Measurements from ENCODE around the gene STPG3. TPM values are rescaled to one million over a fixed set of nuclear protein-coding genes. Genes with fewer than 3 reads are reported as not detected.
A peak's percentile ranks its signal among the peaks of the same experiment; 100 is the strongest.

STPG3 gene
- total and polyA plus RNA-seq, 2 of the 8 experiments (the other 6 are each of a cell fraction or from before 2014, with no cell fraction given) = not detected

DNA sequence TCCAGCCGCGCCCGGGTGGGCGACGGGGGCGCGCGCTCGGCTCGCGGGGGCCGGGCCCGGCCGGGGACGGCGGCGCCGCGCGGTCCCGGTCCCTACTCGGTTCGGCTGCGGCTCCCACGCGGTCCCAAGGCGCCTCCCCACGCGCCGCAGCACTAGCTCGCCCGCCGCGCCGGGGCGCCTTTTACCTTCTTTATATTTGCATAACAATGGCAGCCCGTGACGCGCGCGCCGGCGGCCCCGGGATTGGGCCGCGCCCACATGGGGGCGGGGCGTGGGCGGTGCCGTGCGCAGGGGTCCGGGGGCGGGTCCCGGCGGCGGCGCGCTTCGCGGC, 51.0 kb downstream of the STPG3 start, which contains the start of gene NRARP:
Gene NRARP (minus strand): TSS at position 154 of the 331 bp plus-strand sequence. CDS start 343 bp downstream, outside the sequence.
- H3K79me2 ChIP-seq (ENCODE audit: control insufficient read depth in 1 of 2, insufficient read depth in 2 of 2, low read length in 2 of 2) = peaks cover 0 to 3% of the 10 kb centered on the region in 2 experiments; a peak in 1 of 4 replicates
- peak within 1 kb of the TSS; percentile 75; the same call in 1 of the 2 replicates for H2BK5ac ChIP-seq (ENCODE audit: low read depth, low read length)
- H2BK15ac ChIP-seq (ENCODE audit: low read length) = peak within 1 kb of the TSS; percentile 65; the same call in 1 of the 2 replicates
- H3K9me3 ChIP-seq (ENCODE audit: insufficient read depth in 2 of 2, low read depth in 1 of 2, low read length in 1 of 2) = no peaks in the 10 kb centered on the region
- no peak within 1 kb of the TSS; the same call in 1 of the 2 replicates for H2BK20ac ChIP-seq (ENCODE audit: low read length)
- peak within 1 kb of the TSS; percentile 87 to 98 for H3K4me2 ChIP-seq (ENCODE audit: insufficient read depth in 1 of 2, low read depth in 2 of 2, low read length in 2 of 2)
- H4K91ac ChIP-seq (replicated peaks; ENCODE audit: insufficient read length, low read length) = peak within 1 kb of the TSS; percentile 93
- H3K4me1 ChIP-seq (replicated peaks in 1 of 4; ENCODE audit: control insufficient read depth in 3 of 4, insufficient read depth in 4 of 4, low read length in 3 of 4) = peaks cover 3 to 56% (median 48%) of the 10 kb centered on the region in 4 experiments
- POLR2A ChIA-PET (ENCODE audit: partially characterized antibody) = interaction anchor here (0.7 to 10.0 kb wide), 14 partner anchors 11 to 143 kb away, joined by 3 to 129 read pairs (median 4); partner anchors contain the start of genes NELFB and TOR4A
- FAIRE-seq = no peak
- H3K23me2 ChIP-seq (ENCODE audit: low read depth, low read length) = peaks cover 11% of the 10 kb centered on the region
- H3K4ac ChIP-seq (replicated peaks; ENCODE audit: insufficient read length, low read depth, low read length) = peak within 1 kb of the TSS; percentile 95
- 0 out of 2 replicates have a peak within 1 kb of the TSS, but pooled peaks have one; percentile 33 for H3K27ac ChIP-seq (ENCODE audit: low read depth, low read length)
- H3K14ac ChIP-seq (ENCODE audit: insufficient read length) = no peak within 1 kb of the TSS
- CTCF ChIA-PET (ENCODE audit: partially characterized antibody) = interaction anchor here (0.6 to 4.7 kb wide), 21 partner anchors 9 to 409 kb away, joined by 3 to 55 read pairs (median 4); no protein-coding TSS in a partner anchor
- H3K56ac ChIP-seq (replicated peaks; ENCODE audit: insufficient read length, low read depth, low read length) = no peak within 1 kb of the TSS
- WGBS, 2 experiments (ENCODE audit: extremely low coverage in 1 of 2, insufficient coverage in 1 of 2, insufficient read length in 1 of 2, insufficient replicate concordance in 2 of 2, low coverage in 1 of 2, low lambda C conversion rate in 2 of 2, missing lambda C conversion rate in 1 of 2) = 1% methylated on average over 28 of the region's 60 CpGs; no CpG with 5 or more reads in 1 of the 2 experiments
- DNase-seq (ENCODE audit: low read depth in 1 of 2, low spot score in 2 of 2) = peak in 1 of 2 experiments; percentile 94
- peaks cover 3% of the 10 kb centered on the region for H3K79me1 ChIP-seq (ENCODE audit: low read depth, low read length)
- H2AK5ac ChIP-seq (ENCODE audit: low read depth, low read length) = peak within 1 kb of the TSS; percentile 89; the same call in 1 of the 2 replicates
- peak within 1 kb of the TSS; percentile 59 to 81 (median 70) for H3K9ac ChIP-seq (replicated peaks in 1 of 4; ENCODE audit: extremely low read depth in 1 of 4, low read depth in 3 of 4, low read length in 3 of 4)
- H4K8ac ChIP-seq (ENCODE audit: extremely low read depth, insufficient read depth, low read length) = peak within 1 kb of the TSS; percentile 77
- H2BK120ac ChIP-seq (replicated peaks; ENCODE audit: low read depth, low read length) = no peak within 1 kb of the TSS
- no peak within 1 kb of the TSS for H3K23ac ChIP-seq (ENCODE audit: insufficient read length)
- peak within 1 kb of the TSS; percentile 98; the same call in 1 of the 2 replicates for H2BK12ac ChIP-seq (ENCODE audit: low read depth, low read length)
- peak within 1 kb of the TSS; percentile 83 to 97 (median 84) for H3K4me3 ChIP-seq (ENCODE audit: extremely low read depth in 1 of 4, insufficient read depth in 2 of 4, low read depth in 3 of 4, low read length in 4 of 4)
- peak within 1 kb of the TSS; percentile 80 for H3K18ac ChIP-seq (ENCODE audit: extremely low read depth, low read length)
- H3K36me3 ChIP-seq (ENCODE audit: control insufficient read depth in 2 of 4, insufficient read depth in 4 of 4, low read length in 3 of 4) = no peaks in the 10 kb centered on the region
- peaks cover 2 to 9% of the 10 kb centered on the region in 2 experiments for H4K20me1 ChIP-seq (replicated peaks in 1 of 2; ENCODE audit: control insufficient read depth in 1 of 2, insufficient read depth in 2 of 2, low read length in 2 of 2)
- peaks cover 0 to 17% (median 7%) of the 10 kb centered on the region in 4 experiments; a peak in 5 of 7 replicates for H3K27me3 ChIP-seq (replicated peaks in 1 of 4; ENCODE audit: control insufficient read depth in 3 of 4, extremely low read depth in 1 of 4, insufficient read depth in 3 of 4, low read length in 3 of 4)
- no peak within 1 kb of the TSS for H2AFZ ChIP-seq (ENCODE audit: low read length)
- peak within 1 kb of the TSS; percentile 50 for H4K5ac ChIP-seq (ENCODE audit: insufficient read length, low read depth, low read length)
- TF ChIP-seq PHF8 (conservative IDR thresholded peaks at IDR 0.05; ENCODE audit: low read depth, low read length) (no peak), POU5F1 (IDR thresholded peaks at IDR 0.05; ENCODE audit: low read depth, low read length) (peak; percentile 77; the same call in 1 of the 2 replicates), TBP (IDR thresholded peaks at IDR 0.05; ENCODE audit: low read depth, low read length) (peak; percentile 91), GTF2F1 (IDR thresholded peaks at IDR 0.05; ENCODE audit: borderline replicate concordance, low read depth, low read length) (peak; percentile 48; the same call in 1 of the 2 replicates), SP1 (IDR thresholded peaks at IDR 0.05; ENCODE audit: low read depth, low read length) (0 out of 2 replicates have a peak, but pooled peaks have one; percentile 1), POLR2A (IDR thresholded peaks at IDR 0.05; ENCODE audit: control extremely low read depth in 1 of 2, low read depth in 2 of 2, low read length in 2 of 2) (peak in 1 of 2 experiments; percentile 78; a peak in 1 of 3 replicates), TAF1 (IDR thresholded peaks at IDR 0.05; ENCODE audit: low read depth, low read length) (peak; percentile 78), CREB1 (IDR thresholded peaks at IDR 0.05) (peak; percentile 68), BACH1 (IDR thresholded peaks at IDR 0.05; ENCODE audit: low read length) (no peak), EGR1 (IDR thresholded peaks at IDR 0.05; ENCODE audit: borderline replicate concordance, low read depth, low read length) (peak; percentile 83), SIX5 (IDR thresholded peaks at IDR 0.05; ENCODE audit: low read depth, low read length) (no peak)
- TF ChIP-seq, protein P1, sequence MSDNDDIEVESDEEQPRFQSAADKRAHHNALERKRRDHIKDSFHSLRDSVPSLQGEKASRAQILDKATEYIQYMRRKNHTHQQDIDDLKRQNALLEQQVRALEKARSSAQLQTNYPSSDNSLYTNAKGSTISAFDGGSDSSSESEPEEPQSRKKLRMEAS (IDR thresholded peaks at IDR 0.05) = 0 out of 2 replicates have a peak, but pooled peaks have one; percentile 6
- TF ChIP-seq, protein P2, sequence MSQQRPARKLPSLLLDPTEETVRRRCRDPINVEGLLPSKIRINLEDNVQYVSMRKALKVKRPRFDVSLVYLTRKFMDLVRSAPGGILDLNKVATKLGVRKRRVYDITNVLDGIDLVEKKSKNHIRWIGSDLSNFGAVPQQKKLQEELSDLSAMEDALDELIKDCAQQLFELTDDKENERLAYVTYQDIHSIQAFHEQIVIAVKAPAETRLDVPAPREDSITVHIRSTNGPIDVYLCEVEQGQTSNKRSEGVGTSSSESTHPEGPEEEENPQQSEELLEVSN (IDR thresholded peaks at IDR 0.05) = no peak

All from H1 (cell line).